Measurements from ENCODE around the gene KIF26B. TPM values are rescaled to one million over a fixed set of nuclear protein-coding genes. Genes with fewer than 3 reads are reported as not detected.

Gene KIF26B
- total RNA-seq, 4 donors from 2014 or later, result 0.90 to 2.0 (median 1.5) TPM

DNA sequence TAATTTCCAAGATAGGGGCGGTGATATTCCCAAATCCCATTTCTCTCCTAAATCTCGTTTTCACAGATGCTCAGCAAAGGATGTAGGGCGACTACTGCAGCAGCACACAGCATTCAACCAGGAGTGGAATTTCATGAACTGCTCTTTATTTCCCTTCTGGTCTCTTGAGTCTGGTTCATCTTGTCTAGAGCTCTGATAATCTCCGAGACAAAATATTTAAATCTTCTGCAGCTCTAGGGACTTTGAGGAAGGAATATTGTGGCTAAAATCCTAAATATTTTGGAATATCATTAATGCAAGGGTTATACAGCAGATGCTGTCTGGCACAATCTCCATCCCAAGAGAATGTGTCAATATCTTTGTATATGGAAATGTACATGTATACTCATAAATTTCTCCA lies 45.4 kb downstream of the KIF26B start:
- no peaks in the 10 kb centered on the region for H3K36me3 ChIP-seq
- H3K4me3 ChIP-seq, result no peak overlapping the region
- WGBS, 2 donors, result 61 to 69% methylated on average over 4 of the region's 4 CpGs
- H3K4me1 ChIP-seq, result no peaks in the 10 kb centered on the region
- DNase-seq (ENCODE audit: low spot score in 2 of 2), result no peak
- no peak overlapping the region for H3K27ac ChIP-seq
- H3K9me3 ChIP-seq, result no peaks in the 10 kb centered on the region
- TF ChIP-seq EP300 (IDR thresholded peaks at IDR 0.05), result no peak
- no peak for TF ChIP-seq POLR2A (IDR thresholded peaks at IDR 0.05)
- TF ChIP-seq, protein P1, sequence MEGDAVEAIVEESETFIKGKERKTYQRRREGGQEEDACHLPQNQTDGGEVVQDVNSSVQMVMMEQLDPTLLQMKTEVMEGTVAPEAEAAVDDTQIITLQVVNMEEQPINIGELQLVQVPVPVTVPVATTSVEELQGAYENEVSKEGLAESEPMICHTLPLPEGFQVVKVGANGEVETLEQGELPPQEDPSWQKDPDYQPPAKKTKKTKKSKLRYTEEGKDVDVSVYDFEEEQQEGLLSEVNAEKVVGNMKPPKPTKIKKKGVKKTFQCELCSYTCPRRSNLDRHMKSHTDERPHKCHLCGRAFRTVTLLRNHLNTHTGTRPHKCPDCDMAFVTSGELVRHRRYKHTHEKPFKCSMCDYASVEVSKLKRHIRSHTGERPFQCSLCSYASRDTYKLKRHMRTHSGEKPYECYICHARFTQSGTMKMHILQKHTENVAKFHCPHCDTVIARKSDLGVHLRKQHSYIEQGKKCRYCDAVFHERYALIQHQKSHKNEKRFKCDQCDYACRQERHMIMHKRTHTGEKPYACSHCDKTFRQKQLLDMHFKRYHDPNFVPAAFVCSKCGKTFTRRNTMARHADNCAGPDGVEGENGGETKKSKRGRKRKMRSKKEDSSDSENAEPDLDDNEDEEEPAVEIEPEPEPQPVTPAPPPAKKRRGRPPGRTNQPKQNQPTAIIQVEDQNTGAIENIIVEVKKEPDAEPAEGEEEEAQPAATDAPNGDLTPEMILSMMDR (IDR thresholded peaks at IDR 0.05), result no peak
- H3K27me3 ChIP-seq, result no peaks in the 10 kb centered on the region

DNA sequence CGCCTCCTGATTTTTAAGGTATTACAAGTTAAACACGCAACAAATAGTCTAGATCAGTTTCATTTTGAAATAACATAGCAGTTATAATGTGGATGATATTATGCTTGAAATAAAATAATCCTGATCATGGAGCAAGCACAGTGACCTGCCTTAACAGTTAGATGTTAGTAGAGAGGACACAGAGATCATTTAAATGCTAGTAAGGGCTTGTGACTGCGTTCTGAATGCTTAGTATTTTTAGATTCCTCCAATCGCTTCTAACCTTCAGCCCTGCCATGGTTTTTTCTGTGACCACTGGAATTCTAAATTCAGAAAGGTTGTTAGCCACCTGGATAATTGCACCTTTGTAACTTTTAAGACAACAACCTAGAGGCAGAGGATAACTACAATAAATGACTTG lies 46.4 kb downstream of the KIF26B start:
- H3K27ac ChIP-seq, result no peak overlapping the region
- TF ChIP-seq POLR2A (IDR thresholded peaks at IDR 0.05) (no peak), EP300 (IDR thresholded peaks at IDR 0.05) (no peak)
- TF ChIP-seq, protein P1 (IDR thresholded peaks at IDR 0.05), result no peak
- no peak overlapping the region for H3K4me3 ChIP-seq
- DNase-seq (ENCODE audit: low spot score in 2 of 2), result no peak
- H3K27me3 ChIP-seq, result no peaks in the 10 kb centered on the region
- H3K9me3 ChIP-seq, result peaks cover 0 to 4% (median 0%) of the 10 kb centered on the region in 4 donors
- no peaks in the 10 kb centered on the region for H3K36me3 ChIP-seq
- no peaks in the 10 kb centered on the region for H3K4me1 ChIP-seq
- 62 to 65% methylated on average over 4 of the region's 4 CpGs for WGBS, 2 donors

DNA sequence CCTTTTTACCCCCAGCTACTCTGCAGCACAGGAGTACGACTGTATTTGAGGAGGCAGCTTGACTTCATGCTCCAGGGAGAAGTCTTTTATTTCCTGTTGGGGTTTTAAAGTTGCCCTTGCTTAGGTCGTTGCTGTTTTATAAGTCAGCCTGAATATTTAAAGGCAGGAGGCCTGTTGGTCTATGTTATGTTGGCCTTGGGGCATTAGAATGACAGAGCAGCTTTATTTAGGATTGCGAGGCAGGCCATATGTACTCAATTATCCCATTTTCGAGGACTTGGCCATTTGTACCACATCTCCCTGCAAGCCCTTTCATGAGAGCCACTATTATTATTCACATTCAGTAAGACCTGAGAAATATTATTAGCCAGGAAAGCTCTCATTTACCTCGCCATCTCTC lies 47.0 kb downstream of the KIF26B start:
- Histone ChIP-seq H3K9me3 (peaks cover 0 to 10% (median under 1%) of the 10 kb centered on the region in 4 donors), H3K4me3 (no peak overlapping the region), H3K27ac (no peak overlapping the region), H3K27me3 (no peaks in the 10 kb centered on the region), H3K36me3 (no peaks in the 10 kb centered on the region), H3K4me1 (no peaks in the 10 kb centered on the region)
- no peak for TF ChIP-seq POLR2A (IDR thresholded peaks at IDR 0.05)
- TF ChIP-seq, protein P1 (IDR thresholded peaks at IDR 0.05), result no peak
- TF ChIP-seq EP300 (IDR thresholded peaks at IDR 0.05), result no peak
- 41 to 47% methylated on average over 5 of the region's 5 CpGs for WGBS, 2 donors
- DNase-seq (ENCODE audit: low spot score in 2 of 2), result no peak

DNA sequence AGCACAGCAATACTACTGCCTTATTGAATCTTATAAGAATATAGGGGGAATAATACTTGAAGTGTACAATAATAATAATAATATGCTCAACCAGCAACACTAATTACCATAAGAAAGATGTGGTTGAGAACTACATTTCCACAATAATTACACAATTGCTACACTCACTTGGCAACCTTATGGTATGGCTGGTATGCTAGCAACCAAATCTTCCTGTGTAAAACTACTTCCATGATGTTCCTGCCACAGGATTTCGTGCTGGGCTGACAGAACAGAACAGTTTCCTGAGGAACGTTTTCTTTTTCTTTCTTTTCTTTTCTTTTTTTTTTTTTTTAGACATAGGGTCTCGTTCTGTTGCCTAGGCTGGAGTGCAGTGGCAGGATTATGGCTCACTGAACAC lies 50.6 kb downstream of the KIF26B start:
- Histone ChIP-seq H3K9me3 (peaks cover 0 to 32% (median 3%) of the 10 kb centered on the region in 4 donors), H3K27ac (no peak overlapping the region), H3K4me3 (no peak overlapping the region), H3K36me3 (no peaks in the 10 kb centered on the region), H3K4me1 (no peaks in the 10 kb centered on the region), H3K27me3 (no peaks in the 10 kb centered on the region)
- WGBS, 2 donors, result 74 to 77% methylated on average over 3 of the region's 3 CpGs
- TF ChIP-seq POLR2A (IDR thresholded peaks at IDR 0.05) (no peak), EP300 (IDR thresholded peaks at IDR 0.05) (no peak)
- TF ChIP-seq, protein P1 (IDR thresholded peaks at IDR 0.05), result no peak
- DNase-seq (ENCODE audit: low spot score in 2 of 2), result no peak

DNA sequence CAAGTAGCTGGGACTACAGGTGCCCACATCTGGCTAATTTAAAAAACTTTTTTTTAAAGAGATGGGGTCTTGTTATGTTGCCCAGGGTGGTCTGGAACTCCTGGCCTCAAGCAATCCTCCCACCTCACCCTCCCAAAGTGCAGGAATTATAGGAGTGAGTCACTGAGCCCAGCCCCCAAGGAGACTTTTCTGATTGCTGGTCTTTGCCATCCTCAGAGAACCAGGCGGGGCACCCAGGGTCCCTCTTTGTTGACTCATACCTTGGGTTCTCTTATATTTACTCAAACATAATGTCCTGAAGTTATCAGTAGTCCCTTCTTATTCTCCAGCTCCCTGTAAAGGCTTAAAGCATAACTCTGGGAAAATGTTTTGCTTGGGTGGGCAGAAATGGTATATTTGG lies 51.1 kb downstream of the KIF26B start:
- DNase-seq (ENCODE audit: low spot score in 2 of 2), result no peak
- Histone ChIP-seq H3K9me3 (peaks cover 0 to 32% (median 3%) of the 10 kb centered on the region in 4 donors), H3K27ac (no peak overlapping the region), H3K36me3 (no peaks in the 10 kb centered on the region), H3K27me3 (no peaks in the 10 kb centered on the region), H3K4me1 (no peaks in the 10 kb centered on the region), H3K4me3 (no peak overlapping the region)
- 94 to 100% methylated on average over 1 of the region's 1 CpG for WGBS, 2 donors
- TF ChIP-seq, protein P1 (IDR thresholded peaks at IDR 0.05), result no peak
- TF ChIP-seq EP300 (IDR thresholded peaks at IDR 0.05) (no peak), POLR2A (IDR thresholded peaks at IDR 0.05) (no peak)

Data from tibial nerve (tissue), 4 donors.